ENCODE results near the gene ANLN. TPM values are rescaled to one million over a fixed set of nuclear protein-coding genes. Genes with fewer than 3 reads are reported as not detected.

Gene ANLN
- total RNA-seq, 4 donors from 2014 or later, result 0.26 to 43.8 (median 2.9) TPM

DNA sequence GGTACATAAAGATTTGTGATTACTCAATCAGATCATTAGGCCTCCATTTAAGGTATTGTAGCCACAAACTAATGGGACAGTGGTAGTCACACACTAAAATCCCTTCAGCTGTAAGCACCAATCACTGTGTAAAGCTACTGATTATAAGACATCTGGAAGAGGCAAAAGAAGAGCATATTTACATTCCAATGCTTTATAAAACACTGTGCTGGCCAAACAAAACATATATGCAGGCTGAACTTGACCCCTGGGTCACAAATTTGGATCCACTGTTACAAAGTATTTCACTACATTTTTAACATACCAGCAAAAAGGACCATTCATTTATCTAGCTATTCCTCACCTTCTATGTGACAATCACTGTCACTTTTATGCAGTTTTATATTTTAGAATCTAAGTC, 41.4 kb upstream of the ANLN start:
- TF ChIP-seq POLR2A (IDR thresholded peaks at IDR 0.05) (no peak), CTCF (IDR thresholded peaks at IDR 0.05) (no peak)
- Histone ChIP-seq H3K36me3 (no peaks in the 10 kb centered on the region), H3K27ac (no peak overlapping the region)

DNA sequence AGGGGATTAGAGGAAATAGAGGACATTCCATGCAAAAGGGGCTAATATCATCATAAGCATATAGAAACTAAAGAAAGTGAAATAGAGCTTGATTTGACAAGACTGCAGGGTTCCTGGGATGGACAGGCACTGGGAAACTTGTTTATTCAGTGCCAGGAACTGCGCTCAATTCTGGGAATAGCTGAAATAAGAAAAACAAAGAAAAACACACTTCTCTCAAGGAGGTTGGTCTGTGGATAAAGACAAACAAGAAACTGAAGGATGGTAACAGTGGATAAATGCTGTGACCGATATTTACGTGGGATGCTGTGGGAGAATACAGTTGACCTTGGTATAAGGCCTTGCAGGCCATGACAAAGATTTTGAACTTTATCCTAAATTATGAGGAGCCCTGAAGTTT, 40.9 kb upstream of the ANLN start:
- Histone ChIP-seq H3K4me3 (no peak overlapping the region), H3K27me3 (no peaks in the 10 kb centered on the region), H3K36me3 (no peaks in the 10 kb centered on the region), H3K9me3 (no peaks in the 10 kb centered on the region), H3K27ac (no peak overlapping the region), H3K4me1 (no peaks in the 10 kb centered on the region)
- intact Hi-C loops (cut with DNase I; ENCODE audit: low total_unique reads), result no loop called here
- DNase-seq, result no peak
- no peak for TF ChIP-seq POLR2A (IDR thresholded peaks at IDR 0.05)
- TF ChIP-seq CTCF (IDR thresholded peaks at IDR 0.05), result no peak

More for the DNA sequence above, 41.4 kb upstream of the ANLN start:
- H3K4me1 ChIP-seq, result no peaks in the 10 kb centered on the region
- no peaks in the 10 kb centered on the region for H3K27me3 ChIP-seq
- DNase-seq, result no peak
- H3K9me3 ChIP-seq, result no peaks in the 10 kb centered on the region
- intact Hi-C loops (cut with DNase I; ENCODE audit: low total_unique reads), result no loop called here
- H3K4me3 ChIP-seq, result no peak overlapping the region

DNA sequence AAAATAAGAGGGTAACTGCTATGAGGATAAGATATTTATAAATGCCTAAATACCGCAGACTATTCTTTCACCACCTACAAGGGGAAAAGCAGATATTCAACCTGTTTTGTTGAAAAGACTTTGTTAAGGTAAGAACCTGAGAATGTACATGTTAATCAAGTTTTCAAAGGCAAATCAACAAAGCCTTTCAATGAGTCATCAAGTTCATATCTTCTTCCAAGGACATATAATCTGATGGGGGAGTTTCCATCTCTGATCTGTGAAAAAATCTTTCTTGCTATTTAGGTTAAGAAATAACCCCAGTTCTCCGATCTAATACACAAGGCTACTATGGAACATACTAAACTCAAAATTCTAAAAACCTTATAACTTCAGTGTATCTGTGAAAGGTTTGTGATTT, 40.0 kb upstream of the ANLN start:
- intact Hi-C loops (cut with DNase I; ENCODE audit: low total_unique reads), result no loop called here
- no peak for TF ChIP-seq POLR2A (IDR thresholded peaks at IDR 0.05)
- no peak for TF ChIP-seq CTCF (IDR thresholded peaks at IDR 0.05)
- no peak overlapping the region for H3K4me3 ChIP-seq

GRCh38 chr7:36355490-36355889, 34.2 kb upstream of the ANLN start:
- Histone ChIP-seq H3K27ac (no peak overlapping the region), H3K27me3 (no peaks in the 10 kb centered on the region), H3K4me1 (no peaks in the 10 kb centered on the region), H3K4me3 (no peak overlapping the region), H3K36me3 (no peaks in the 10 kb centered on the region), H3K9me3 (no peaks in the 10 kb centered on the region)
- intact Hi-C loops (cut with DNase I; ENCODE audit: low total_unique reads), result no loop called here
- no peak for DNase-seq
- TF ChIP-seq CTCF (IDR thresholded peaks at IDR 0.05) (no peak), POLR2A (IDR thresholded peaks at IDR 0.05) (no peak)

More for the DNA sequence above, 40.0 kb upstream of the ANLN start:
- H3K4me1 ChIP-seq, result no peaks in the 10 kb centered on the region
- no peak overlapping the region for H3K27ac ChIP-seq
- H3K36me3 ChIP-seq, result no peaks in the 10 kb centered on the region
- no peaks in the 10 kb centered on the region for H3K27me3 ChIP-seq
- H3K9me3 ChIP-seq, result no peaks in the 10 kb centered on the region
- no peak for DNase-seq

GRCh38 chr7:36357054-36357453, 32.6 kb upstream of the ANLN start:
- no peaks in the 10 kb centered on the region for H3K4me1 ChIP-seq

More at GRCh38 chr7:36357054-36357453, 32.6 kb upstream of the ANLN start:
- TF ChIP-seq CTCF (IDR thresholded peaks at IDR 0.05), result no peak
- TF ChIP-seq POLR2A (IDR thresholded peaks at IDR 0.05), result no peak
- Histone ChIP-seq H3K9me3 (no peaks in the 10 kb centered on the region), H3K36me3 (no peaks in the 10 kb centered on the region), H3K4me3 (no peak overlapping the region), H3K27ac (no peak overlapping the region), H3K27me3 (no peaks in the 10 kb centered on the region)
- no peak for DNase-seq
- intact Hi-C loops (cut with DNase I; ENCODE audit: low total_unique reads), result no loop called here
